Smooth muscle cell (in vitro differentiated cells): ENCODE measurements around the gene GPD2. TPM values are rescaled to one million over a fixed set of nuclear protein-coding genes. Genes with fewer than 3 reads are reported as not detected.
"Not testable (repeated sequence)": the region's sequence is repeated elsewhere in the genome, so short reads cannot be mapped to it uniquely, and the experiment has no call there.

Experiments
- DNase-seq: peaks from one replicate; lab custom pipeline; 2025; ENCODE audit not compliant: unreplicated experiment; lab: John Stamatoyannopoulos, UW
- H2AFZ ChIP-seq: fragments of 200-600 bp; sonication (generic); 2 replicates; pipeline ENCODE4 v1.6.0; 2016; ENCODE audit warnings: antibody characterized with exemption, low read depth, mild to moderate bottlenecking
- H3F3A ChIP-seq: fragments of 200-600 bp; sonication (generic); 2 replicates; pipeline ENCODE4 v1.6.0; 2017; ENCODE audit warnings: antibody characterized with exemption, low read depth
- H3K27ac ChIP-seq: fragments of 200-600 bp; sonication (generic); 2 replicates; pipeline ENCODE4 v1.5.1; 2016; ENCODE audit warnings: low read depth, mild to moderate bottlenecking
- H3K27me3 ChIP-seq: fragments of 200-600 bp; sonication (generic); 2 replicates; pipeline ENCODE4 v1.6.1; 2016; ENCODE audit warnings: low read depth, mild to moderate bottlenecking
- H3K36me3 ChIP-seq: fragments of 200-600 bp; sonication (generic); 2 replicates; pipeline ENCODE4 v1.5.1; 2016; ENCODE audit warnings: low read depth
- H3K4me1 ChIP-seq: fragments of 200-600 bp; sonication (generic); 2 replicates; pipeline ENCODE4 v1.5.1; 2016; ENCODE audit warnings: low read depth
- H3K4me2 ChIP-seq: fragments of 200-600 bp; sonication (generic); 2 replicates; pipeline ENCODE4 v1.6.0; 2016; ENCODE audit warnings: mild to moderate bottlenecking
- H3K4me3 ChIP-seq: fragments of 200-600 bp; sonication (generic); 2 replicates; pipeline ENCODE4 v1.5.1; 2016; ENCODE audit warnings: mild to moderate bottlenecking
- H3K79me2 ChIP-seq: fragments of 200-600 bp; sonication (generic); 2 replicates; pipeline ENCODE4 v1.6.0; 2016; ENCODE audit warnings: low read depth, mild to moderate bottlenecking
- H3K9ac ChIP-seq: fragments of 200-600 bp; sonication (generic); 2 replicates; pipeline ENCODE4 v1.6.0; 2016; ENCODE audit warnings: low read depth
- H3K9me3 ChIP-seq: fragments of 200-600 bp; sonication (generic); replicated peaks from 2 replicates; pipeline ENCODE4 v1.5.1; 2016; ENCODE audit warnings: low read depth
- H4K20me1 ChIP-seq: fragments of 200-600 bp; sonication (generic); 2 replicates; pipeline ENCODE4 v1.6.0; 2016; ENCODE audit warnings: low read depth
- CTCF ChIP-seq: fragments of 200-600 bp; sonication (generic); IDR thresholded peaks from 2 replicates; pipeline ENCODE4 v1.5.1; 2017; ENCODE audit warnings: borderline replicate concordance, mild to moderate bottlenecking, antibody characterized with exemption; ENCODE audit not compliant: insufficient read depth, poor library complexity, severe bottlenecking
- WGBS: methylation state at CpG from one replicate; pipeline ENCODE4 v1.1.7; 2016; ENCODE audit warnings: low lambda C conversion rate; 5-methylcytosine and 5-hydroxymethylcytosine counted together
- polyA plus RNA-seq: library from polyadenylated mRNA; unstranded; fragments of >200 nt; fragmentation: Nextera tagmentation; extraction: Ambion mirVana; gene quantifications from 2 replicates; pipeline ENCODE4 v1.2.1, GENCODE V29; 2016
- total RNA-seq: library from RNA; depleted of rRNA; stranded (reverse); fragments of >200 nt; gene quantifications from 2 replicates; pipeline ENCODE4 v1.2.3, GENCODE V29; 2014

The GPD2 gene
- total and polyA plus RNA-seq, 2 experiments from 2014 or later = 5.6 to 25.8 TPM

DNA sequence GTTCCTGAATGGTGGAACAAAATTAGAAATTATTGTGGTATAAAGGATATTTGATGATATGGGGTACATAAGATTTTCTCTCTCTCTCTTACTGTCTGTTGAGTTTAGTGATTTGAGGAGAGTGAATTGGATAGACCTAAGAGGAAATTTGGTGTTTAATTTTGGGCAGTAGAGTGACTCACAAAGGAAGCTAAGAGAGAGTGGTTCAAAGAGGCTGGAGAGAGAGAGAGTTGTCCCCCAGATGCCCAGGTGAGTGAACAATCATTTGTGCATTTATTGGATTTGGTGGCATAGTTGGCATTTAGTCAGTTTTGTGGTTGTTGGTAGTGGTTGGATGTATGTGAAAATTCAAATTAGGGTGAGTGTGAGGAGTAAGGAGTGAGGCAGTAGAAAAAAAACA, 56.8 kb downstream of the GPD2 start:
- no peaks in the 10 kb centered on the region for H3K4me1 ChIP-seq
- no peak overlapping the region for H3K4me2 ChIP-seq
- no peaks in the 10 kb centered on the region for H4K20me1 ChIP-seq
- H2AFZ ChIP-seq = no peak overlapping the region
- H3K9ac ChIP-seq = no peak overlapping the region
- no peaks in the 10 kb centered on the region for H3K27me3 ChIP-seq
- no peaks in the 10 kb centered on the region for H3K36me3 ChIP-seq
- DNase-seq = no peak
- H3K9me3 ChIP-seq = no peaks in the 10 kb centered on the region
- no peak overlapping the region for H3K27ac ChIP-seq
- TF ChIP-seq CTCF = no peak
- peaks cover 6% of the 10 kb centered on the region for H3K79me2 ChIP-seq
- H3F3A ChIP-seq = no peaks in the 10 kb centered on the region
- H3K4me3 ChIP-seq = no peak overlapping the region

DNA sequence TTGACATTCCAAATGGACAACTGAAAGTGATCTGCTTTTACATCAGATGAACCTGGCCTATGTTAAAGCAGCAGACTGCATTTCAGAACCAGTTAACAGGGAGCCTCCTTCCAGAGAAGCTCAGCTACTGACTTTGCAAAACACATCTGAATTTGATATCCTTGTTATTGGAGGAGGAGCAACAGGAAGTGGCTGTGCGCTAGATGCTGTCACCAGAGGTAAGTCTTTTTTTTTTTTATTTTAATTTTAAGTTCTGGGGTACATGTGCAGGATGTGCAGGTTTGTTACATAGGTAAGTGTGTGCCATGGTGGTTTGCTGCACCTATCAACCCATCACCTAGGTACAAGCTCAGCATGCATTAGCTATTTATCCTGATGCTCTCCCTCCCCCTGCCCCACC, 59.8 kb downstream of the GPD2 start:
- H3K36me3 ChIP-seq, H3F3A ChIP-seq, H3K27ac ChIP-seq, H3K4me1 ChIP-seq, H3K79me2 ChIP-seq, H3K4me3 ChIP-seq, H3K27me3 ChIP-seq, H3K4me2 ChIP-seq, H2AFZ ChIP-seq, H3K9me3 ChIP-seq, H4K20me1 ChIP-seq, H3K9ac ChIP-seq, DNase-seq: not testable (repeated sequence)
- 100% methylated on average over 1 of the region's 1 CpG for WGBS

DNA sequence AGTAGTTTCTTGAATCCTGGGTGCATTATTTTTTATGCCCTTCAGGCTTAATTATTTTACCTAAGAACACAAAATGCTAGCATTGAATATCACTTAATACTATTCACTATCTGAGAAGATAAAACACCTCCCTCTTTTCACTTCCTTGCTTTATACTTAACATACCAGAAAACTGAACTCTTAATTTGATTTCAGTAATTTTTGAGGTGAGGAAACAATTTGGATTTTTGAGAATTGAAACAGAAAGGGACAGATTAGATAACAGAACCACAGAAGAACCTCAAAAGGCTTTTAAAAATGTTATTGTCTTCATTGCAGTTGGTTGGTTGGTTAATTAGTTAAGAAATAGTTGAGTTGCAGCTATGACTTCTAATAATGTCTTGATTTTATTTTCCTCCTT, 69.5 kb downstream of the GPD2 start:
- Histone ChIP-seq H3K27ac (no peak overlapping the region), H3K4me3 (no peak overlapping the region), H4K20me1 (no peaks in the 10 kb centered on the region), H3K36me3 (no peaks in the 10 kb centered on the region), H2AFZ (no peak overlapping the region), H3K4me1 (no peaks in the 10 kb centered on the region), H3K9ac (no peak overlapping the region), H3K9me3 (no peaks in the 10 kb centered on the region), H3F3A (no peaks in the 10 kb centered on the region), H3K27me3 (no peaks in the 10 kb centered on the region), H3K79me2 (peaks cover 3% of the 10 kb centered on the region), H3K4me2 (no peak overlapping the region)
- DNase-seq = no peak
- no peak for TF ChIP-seq CTCF

DNA sequence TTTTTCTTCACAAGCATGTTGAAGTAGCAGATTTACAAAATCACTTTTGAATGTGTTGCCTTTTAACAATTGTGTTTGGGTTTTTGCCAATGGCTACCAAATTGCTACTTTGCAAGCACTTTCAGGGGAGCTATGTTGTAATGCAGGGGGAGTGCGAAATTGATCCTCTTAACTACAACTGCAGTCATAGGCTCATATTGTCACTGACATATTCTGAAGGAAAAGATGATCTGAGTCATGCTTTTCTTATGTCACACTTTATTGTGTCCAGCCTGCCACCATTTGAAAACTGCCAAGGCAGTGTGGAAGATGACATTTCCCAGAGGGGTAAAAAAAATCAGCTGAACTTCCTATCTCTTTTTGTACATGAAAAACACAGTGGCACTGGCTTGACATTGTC, 74.9 kb downstream of the GPD2 start:
- TF ChIP-seq CTCF = no peak

More for the DNA sequence above, 74.9 kb downstream of the GPD2 start:
- Histone ChIP-seq H3K4me3 (no peak overlapping the region), H3K4me2 (no peak overlapping the region), H3K27ac (no peak overlapping the region), H3F3A (no peaks in the 10 kb centered on the region), H3K36me3 (no peaks in the 10 kb centered on the region), H3K9me3 (no peaks in the 10 kb centered on the region), H3K4me1 (no peaks in the 10 kb centered on the region), H4K20me1 (no peaks in the 10 kb centered on the region), H3K27me3 (no peaks in the 10 kb centered on the region), H3K79me2 (no peaks in the 10 kb centered on the region), H3K9ac (no peak overlapping the region), H2AFZ (no peak overlapping the region)
- WGBS = 83% methylated on average over 1 of the region's 1 CpG
- no peak for DNase-seq
